22Rv1 (cell line): ENCODE results near the gene MYORG.

Experiments
- CTCF ChIP-seq: fragments of 450-650 bp; IDR thresholded peaks from 2 replicates; pipeline ENCODE4 v1.5.1; 2017; ENCODE audit warnings: mild to moderate bottlenecking
- ZFX ChIP-seq: fragments of 450-650 bp; IDR thresholded peaks from 2 replicates; pipeline ENCODE4 v1.6.1; 2017; ENCODE audit warnings: antibody characterized with exemption, borderline replicate concordance

GRCh38 chr9:34374905-34375552 lies 1.7 kb downstream of the MYORG start:
- TF ChIP-seq CTCF: peak; percentile 53
- no peak for TF ChIP-seq ZFX
